Natural killer cell (primary cell): ENCODE data around the gene HAGHL. TPM values are rescaled to one million over a fixed set of nuclear protein-coding genes. Genes with fewer than 3 reads are reported as not detected.

Source experiments
- ATAC-seq, 3 donors: fragments of 150-1000 bp in 2 of 3; fragments of 200-7000 bp in 1 of 3; cut with Tn5 transposase; 1 replicate in 1 of 3; 2 replicates in 2 of 3; pipeline ENCODE4 v1.10.0; 2021; ENCODE audit warnings: mild to moderate bottlenecking in 2 of 3, moderate library complexity in 2 of 3
- DNase-seq, 2 donors: peaks; one replicate each; pipeline versions ENCODE4 v3.0.0 to v3.0.0-alpha.2; 2013 to 2021; ENCODE audit warnings: mixed read lengths in 1 of 2
- H3K27ac ChIP-seq: one replicate; pipeline ENCODE4 v1.5.1; 2013; ENCODE audit warnings: mild to moderate bottlenecking, low read length
- H3K27me3 ChIP-seq: one replicate; pipeline ENCODE4 v1.6.1; 2013; ENCODE audit warnings: low read length; ENCODE audit not compliant: control insufficient read depth, insufficient read depth
- H3K36me3 ChIP-seq: one replicate; pipeline ENCODE4 v1.6.1; 2013; ENCODE audit warnings: low read length; ENCODE audit not compliant: control insufficient read depth, insufficient read depth
- H3K4me1 ChIP-seq: one replicate; pipeline ENCODE4 v1.6.1; 2013; ENCODE audit warnings: low read length; ENCODE audit not compliant: control insufficient read depth, insufficient read depth
- H3K4me3 ChIP-seq: one replicate; pipeline ENCODE4 v1.5.1; 2013; ENCODE audit warnings: low read length
- H3K9me3 ChIP-seq: one replicate; pipeline ENCODE4 v1.6.1; 2013; ENCODE audit warnings: low read length; ENCODE audit not compliant: control insufficient read depth, insufficient read depth
- H3K27ac Mint-ChIP-seq, 2 donors: one replicate each; pipeline ENCODE4 v1.8.0; 2022; ENCODE audit warnings: mild to moderate bottlenecking in 2 of 2, mixed read lengths in 2 of 2, moderate library complexity in 1 of 2
- H3K27me3 Mint-ChIP-seq, 2 donors: one replicate each; pipeline ENCODE4 v1.8.0; 2022; ENCODE audit warnings: low read depth in 2 of 2, mixed read lengths in 2 of 2
- H3K36me3 Mint-ChIP-seq: one replicate; pipeline ENCODE4 v1.8.0; 2022; ENCODE audit warnings: mixed read lengths
- H3K4me1 Mint-ChIP-seq, 2 donors: one replicate each; pipeline ENCODE4 v1.8.0; 2022; ENCODE audit warnings: mixed read lengths in 2 of 2
- H3K4me3 Mint-ChIP-seq: one replicate; pipeline ENCODE4 v1.8.0; 2022; ENCODE audit warnings: mild to moderate bottlenecking, moderate library complexity, mixed read lengths
- H3K9me3 Mint-ChIP-seq, 2 donors: one replicate each; pipeline ENCODE4 v1.8.0; 2022; ENCODE audit warnings: mixed read lengths in 2 of 2
- CTCF ChIP-seq: fragments of 200-600 bp; IDR thresholded peaks from one replicate; pipeline ENCODE4 v1.8.0; 2022; ENCODE audit warnings: antibody characterized with exemption
- WGBS: methylation state at CpG from one replicate; pipeline ENCODE4 v1.1.7; 2013; ENCODE audit warnings: missing lambda C conversion rate; ENCODE audit not compliant: insufficient coverage; 5-methylcytosine and 5-hydroxymethylcytosine counted together
- intact Hi-C: fragments of 100-400 bp; cut with micrococcal nuclease; formaldehyde crosslinking; loops from one replicate; pipeline ENCODE4 v1.14.2; 2022
- total RNA-seq, 4 donors: library from RNA; stranded (reverse); fragments of 120-200 nt in 1 of 4; gene quantifications; one replicate each; pipeline versions ENCODE4 v1.2.3 to v1.2.4, GENCODE V29; 2013 to 2022

HAGHL gene
- 10 to 100 TPM; 13.5 to 21.5 (median 15.7) TPM for total RNA-seq
- total RNA-seq (2013): 14.7 TPM

GRCh38 chr16:726438-727290 is at the start of gene HAGHL, which contains the start of gene CCDC78:
Gene HAGHL (plus strand): TSS chr16:727106. CDS start chr16:727510, 404 bp downstream.
Gene CCDC78 (minus strand): TSS chr16:726443. CDS start chr16:726367, 76 bp downstream.
- H3K4me3 ChIP-seq: peak within 1 kb of the TSS; percentile 92
- peak within 1 kb of the TSS; percentile 44 to 60 for H3K27ac Mint-ChIP-seq
- intact Hi-C loops: no loop called here

GRCh38 chr16:677316-678190 is 49.4 kb upstream of the HAGHL start:
- Mint-ChIP-seq H3K4me3 (no peak overlapping the region), H3K27ac (no peak overlapping the region), H3K4me1 (peaks cover 0 to 26% of the 10 kb centered on the region in 2 donors), H3K9me3 (no peaks in the 10 kb centered on the region), H3K36me3 (no peaks in the 10 kb centered on the region), H3K27me3 (no peaks in the 10 kb centered on the region)
- Histone ChIP-seq H3K4me3 (no peak overlapping the region), H3K27ac (no peak overlapping the region), H3K36me3 (peaks cover 25% of the 10 kb centered on the region), H3K27me3 (peaks cover 3% of the 10 kb centered on the region), H3K9me3 (no peaks in the 10 kb centered on the region), H3K4me1 (peaks cover 44% of the 10 kb centered on the region)
- 78% methylated on average over 57 of the region's 57 CpGs for WGBS
- no peak for DNase-seq
- TF ChIP-seq CTCF: no peak
- ATAC-seq: no peak
- intact Hi-C loops: no loop called here

More at GRCh38 chr16:726438-727290, at the start of gene HAGHL, which contains the start of gene CCDC78:
- Mint-ChIP-seq H3K4me3 (peak within 1 kb of the TSS; percentile 84), H3K9me3 (no peaks in the 10 kb centered on the region), H3K36me3 (no peaks in the 10 kb centered on the region), H3K27me3 (no peaks in the 10 kb centered on the region), H3K4me1 (peaks cover 0 to 8% of the 10 kb centered on the region in 2 donors)
- peak; percentile 61 to 78 for DNase-seq
- H3K27me3 ChIP-seq: no peaks in the 10 kb centered on the region
- TF ChIP-seq CTCF: no peak
- H3K4me1 ChIP-seq: peaks cover 36% of the 10 kb centered on the region
- H3K27ac ChIP-seq: peak within 1 kb of the TSS; percentile 86
- H3K9me3 ChIP-seq: no peaks in the 10 kb centered on the region
- peaks cover 2% of the 10 kb centered on the region for H3K36me3 ChIP-seq
- peak; percentile 43 to 48 (median 44) for ATAC-seq
- 4% methylated on average over 88 of the region's 88 CpGs for WGBS

- no peak overlapping the region for H3K4me3 ChIP-seq
- no peaks in the 10 kb centered on the region for H3K27me3 Mint-ChIP-seq
- intact Hi-C loops: no loop called here
- ATAC-seq (no peak), DNase-seq (no peak)
- H3K4me3 Mint-ChIP-seq: peak overlapping the region; percentile 74
- H3K27me3 ChIP-seq: peaks cover 3% of the 10 kb centered on the region
- no peaks in the 10 kb centered on the region for H3K9me3 ChIP-seq
- peaks cover 20% of the 10 kb centered on the region for H3K36me3 ChIP-seq
- no peak overlapping the region for H3K27ac ChIP-seq
- peaks cover 52% of the 10 kb centered on the region for H3K4me1 ChIP-seq
- H3K9me3 Mint-ChIP-seq: no peaks in the 10 kb centered on the region
- no peak for TF ChIP-seq CTCF
- H3K36me3 Mint-ChIP-seq: no peaks in the 10 kb centered on the region
- no peak overlapping the region for H3K27ac Mint-ChIP-seq
- WGBS: 74% methylated on average over 20 of the region's 21 CpGs
- H3K4me1 Mint-ChIP-seq: peaks cover 0 to 29% of the 10 kb centered on the region in 2 donors
Measured at GRCh38 chr16:678209-678857, 48.6 kb upstream of the HAGHL start.
